PC-9 (cell line): Measurements from ENCODE around the gene IGFBP5. TPM values are rescaled to one million over a fixed set of nuclear protein-coding genes. Genes with fewer than 3 reads are reported as not detected.
A peak's percentile ranks its signal among the peaks of the same experiment; 100 is the strongest.

Experiments used
- BruUV-seq: library from RNA; stranded (reverse); fragments of 400-500 nt; replicated peaks from 2 replicates; lab custom pipeline; 2021; lab: Mats Ljungman, UMichigan
- CTCF ChIA-PET: fragments of 300-600 bp; sonication (Branson Sonifier 250); formaldehyde crosslinking; loops from one replicate; lab custom pipeline; 2022; ENCODE audit warnings: antibody characterized with exemption; lab: Charles Lee
- POLR2A ChIA-PET: fragments of 300-600 bp; sonication (Branson Sonifier 250); formaldehyde crosslinking; loops from one replicate; lab custom pipeline; 2022; ENCODE audit warnings: antibody characterized with exemption; ENCODE audit not compliant: unreplicated experiment; lab: Charles Lee
- DNase-seq, 2 experiments: peaks; one replicate each; pipeline versions ENCODE4 v3.0.0 to v3.0.0-alpha.2; 2015 to 2022; ENCODE audit warnings: mixed read lengths in 1 of 2
- H2AFZ ChIP-seq: fragments of 200-600 bp; sonication (generic); 2 replicates; pipeline ENCODE4 v1.8.1; 2017; ENCODE audit warnings: antibody characterized with exemption
- H3F3A ChIP-seq: fragments of 200-600 bp; sonication (generic); 2 replicates; pipeline ENCODE4 v1.8.1; 2017; ENCODE audit warnings: antibody characterized with exemption, mild to moderate bottlenecking, low read depth; ENCODE audit not compliant: insufficient read depth
- H3K27ac ChIP-seq: fragments of 200-600 bp; sonication (generic); 2 replicates; pipeline ENCODE4 v1.6.1; 2016; ENCODE audit warnings: mixed run types
- H3K27me3 ChIP-seq: fragments of 200-600 bp; sonication (generic); 2 replicates; pipeline ENCODE4 v1.6.1; 2016; ENCODE audit warnings: low read depth, mixed run types; ENCODE audit not compliant: insufficient read depth
- H3K36me3 ChIP-seq: fragments of 200-600 bp; sonication (generic); 2 replicates; pipeline ENCODE4 v1.6.1; 2016; ENCODE audit warnings: low read depth, mixed run types
- H3K4me1 ChIP-seq: fragments of 200-600 bp; sonication (generic); replicated peaks from 2 replicates; pipeline ENCODE4 v1.6.1; 2016; ENCODE audit warnings: mixed run types; ENCODE audit not compliant: insufficient read depth
- H3K4me2 ChIP-seq: fragments of 200-600 bp; sonication (generic); 2 replicates; pipeline ENCODE4 v1.6.1; 2017; ENCODE audit warnings: mixed run types
- H3K4me3 ChIP-seq: fragments of 200-600 bp; sonication (generic); 2 replicates; pipeline ENCODE4 v1.6.1; 2016; ENCODE audit warnings: mixed run types
- H3K79me2 ChIP-seq: fragments of 200-600 bp; sonication (generic); 2 replicates; pipeline ENCODE4 v1.6.1; 2017; ENCODE audit warnings: low read depth, mixed run types
- H3K9me2 ChIP-seq: fragments of 200-600 bp; sonication (generic); 2 replicates; pipeline ENCODE4 v1.8.1; 2017; ENCODE audit warnings: mild to moderate bottlenecking; ENCODE audit not compliant: insufficient read depth
- H3K9me3 ChIP-seq: fragments of 200-600 bp; sonication (generic); 2 replicates; pipeline ENCODE4 v1.8.1; 2016; ENCODE audit warnings: low read depth; ENCODE audit not compliant: insufficient read depth
- H4K20me1 ChIP-seq: fragments of 200-600 bp; sonication (generic); 2 replicates; pipeline ENCODE4 v1.8.1; 2017; ENCODE audit not compliant: insufficient read depth
- CTCF ChIP-seq: fragments of 200-600 bp; sonication (generic); conservative IDR thresholded peaks from 2 replicates; pipeline ENCODE4 v1.6.1; 2017; ENCODE audit warnings: mixed run types, antibody characterized with exemption, mild to moderate bottlenecking, moderate library complexity
- EZH2 ChIP-seq: fragments of 200-600 bp; sonication (generic); IDR thresholded peaks from 2 replicates; pipeline ENCODE4 v1.8.0; 2017; ENCODE audit warnings: antibody characterized with exemption, low read depth
- intact Hi-C: fragments of 100-400 bp; cut with micrococcal nuclease; formaldehyde crosslinking; loops from one replicate; pipeline ENCODE4 v1.10.0; 2022; ENCODE audit not compliant: unreplicated experiment
- total RNA-seq: library from RNA; stranded (reverse); gene quantifications from 2 replicates; pipeline ENCODE4 v1.2.3, GENCODE V29; 2021

The IGFBP5 gene
- total RNA-seq, 1 experiment from 2014 or later: 5.5 TPM

DNA sequence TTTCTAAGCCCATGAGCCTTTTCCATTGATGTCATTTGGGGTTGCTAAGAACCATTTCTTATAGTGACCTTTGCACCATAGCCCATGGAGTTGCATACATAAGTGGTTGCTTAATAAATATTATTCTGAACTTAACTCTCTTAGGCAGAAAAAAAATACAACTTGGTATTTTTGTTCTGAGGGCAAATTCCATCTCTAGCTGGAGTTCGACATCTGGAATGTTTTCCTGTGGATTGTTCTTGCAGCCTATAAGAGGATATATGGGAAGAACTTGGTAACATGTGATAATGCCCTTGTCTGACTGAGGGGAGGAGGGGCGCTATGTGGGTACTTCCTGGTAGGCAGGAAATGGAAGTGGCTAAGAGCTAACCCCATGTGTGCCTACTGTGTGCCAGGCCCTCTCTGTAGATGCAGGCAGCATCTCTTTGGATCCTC, 41.4 kb downstream of the IGFBP5 start:
- H3K79me2 ChIP-seq: no peaks in the 10 kb centered on the region; the same call in 1 of the 2 replicates
- peaks cover 14% of the 10 kb centered on the region; the same call in 1 of the 2 replicates for H3F3A ChIP-seq
- intact Hi-C loops: no loop called here
- no peaks in the 10 kb centered on the region for H3K36me3 ChIP-seq
- no TSS peak for BruUV-seq
- CTCF ChIA-PET: no interaction called here
- H2AFZ ChIP-seq: no peak overlapping the region
- H3K4me2 ChIP-seq: no peak overlapping the region
- H3K4me1 ChIP-seq: peaks cover 26% of the 10 kb centered on the region
- no peaks in the 10 kb centered on the region for H3K27me3 ChIP-seq
- DNase-seq: no peak
- H3K27ac ChIP-seq: no peak overlapping the region
- H3K9me3 ChIP-seq: no peaks in the 10 kb centered on the region
- no peaks in the 10 kb centered on the region for H3K9me2 ChIP-seq
- POLR2A ChIA-PET: interaction anchor here (0.6 kb wide), 1 partner anchor 280 kb away, joined by 3 read pairs; no protein-coding TSS in a partner anchor
- H4K20me1 ChIP-seq: no peaks in the 10 kb centered on the region
- TF ChIP-seq EZH2 (no peak), CTCF (no peak)
- no peak overlapping the region for H3K4me3 ChIP-seq

GRCh38 chr2:216653093-216653799, 42.1 kb downstream of the IGFBP5 start:
- no TSS peak for BruUV-seq
- H3K27me3 ChIP-seq: no peaks in the 10 kb centered on the region
- H2AFZ ChIP-seq: no peak overlapping the region
- ChIA-PET CTCF (interaction anchor here (0.6 kb wide), 1 partner anchor 38 kb away, joined by 5 read pairs; no protein-coding TSS in a partner anchor), POLR2A (no interaction called here)
- no peak for DNase-seq
- peak overlapping the region; percentile 43 for H3K4me2 ChIP-seq
- H3F3A ChIP-seq: peaks cover 14% of the 10 kb centered on the region; the same call in 1 of the 2 replicates
- H3K36me3 ChIP-seq: no peaks in the 10 kb centered on the region
- H3K27ac ChIP-seq: peak overlapping the region; percentile 45
- no peaks in the 10 kb centered on the region for H3K9me2 ChIP-seq
- no peaks in the 10 kb centered on the region for H4K20me1 ChIP-seq
- intact Hi-C loops: no loop called here
- H3K9me3 ChIP-seq: no peaks in the 10 kb centered on the region
- H3K4me3 ChIP-seq: no peak overlapping the region
- TF ChIP-seq CTCF (no peak), EZH2 (no peak)
- H3K79me2 ChIP-seq: no peaks in the 10 kb centered on the region; the same call in 1 of the 2 replicates
- H3K4me1 ChIP-seq: peaks cover 26% of the 10 kb centered on the region

GRCh38 chr2:216652566-216652965, 42.8 kb downstream of the IGFBP5 start:
- no peaks in the 10 kb centered on the region; the same call in 1 of the 2 replicates for H3K79me2 ChIP-seq
- TF ChIP-seq EZH2: no peak
- no peak for TF ChIP-seq CTCF
- 0 out of 2 replicates have a peak overlapping the region, but pooled peaks have one; percentile 6 for H2AFZ ChIP-seq
- H3K4me1 ChIP-seq: peaks cover 26% of the 10 kb centered on the region
- ChIA-PET CTCF (interaction anchor here (0.6 kb wide), 2 partner anchors 37 to 815 kb away, joined by 5 read pairs; no protein-coding TSS in a partner anchor), POLR2A (interaction anchor here (0.6 to 0.7 kb wide), 2 partner anchors 130 to 154 kb away, joined by 4 to 5 read pairs; partner anchors contain the start of gene RPL37A)
- H3K4me3 ChIP-seq: no peak overlapping the region
- H3K9me2 ChIP-seq: no peaks in the 10 kb centered on the region
- H3K9me3 ChIP-seq: no peaks in the 10 kb centered on the region
- H4K20me1 ChIP-seq: no peaks in the 10 kb centered on the region
- peak in 1 of 2 experiments; percentile 45 for DNase-seq
- peaks cover 14% of the 10 kb centered on the region; the same call in 1 of the 2 replicates for H3F3A ChIP-seq
- H3K4me2 ChIP-seq: peak overlapping the region; percentile 43
- no peaks in the 10 kb centered on the region for H3K36me3 ChIP-seq
- peak overlapping the region; percentile 45 for H3K27ac ChIP-seq
- intact Hi-C loops: no loop called here
- H3K27me3 ChIP-seq: no peaks in the 10 kb centered on the region
- no TSS peak for BruUV-seq
